HTR-8/SVneo (cell line): ENCODE results near the gene UBAP2L.
A peak's percentile ranks its signal among the peaks of the same experiment; 100 is the strongest.
"Not testable (repeated sequence)": the region's sequence is repeated elsewhere in the genome, so short reads cannot be mapped to it uniquely, and the experiment has no call there.

Experiments
- DNase-seq: peaks from one replicate; pipeline ENCODE4 v3.0.0; 2011; ENCODE audit warnings: low spot score, mixed read lengths; ENCODE audit not compliant: insufficient read length
- FAIRE-seq: peaks from 2 replicates; lab custom pipeline; 2011; peaks lifted over from hg19 to GRCh38; lab: Jason Lieb, UNC

UBAP2L gene

DNA sequence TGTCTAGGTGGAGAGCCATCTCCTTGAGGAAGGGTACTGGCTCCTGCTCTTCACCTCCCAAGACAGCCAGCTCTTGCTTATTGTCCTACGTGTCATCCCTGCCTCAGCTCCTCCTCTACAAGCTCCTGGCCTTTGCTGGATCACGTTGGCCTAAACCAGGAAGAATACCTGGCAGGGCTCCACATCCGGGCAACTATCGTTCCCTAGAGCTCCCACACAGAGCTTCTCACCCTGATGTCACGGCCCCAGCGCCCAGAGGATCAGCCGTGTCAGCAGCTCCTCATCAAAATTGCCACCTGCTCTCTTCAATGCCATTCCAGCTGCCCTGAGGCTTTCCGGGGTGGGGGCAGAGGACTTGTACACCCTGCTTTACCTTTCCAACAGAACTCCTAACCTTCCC, 26.9 kb upstream of the UBAP2L start:
- DNase-seq (no peak), FAIRE-seq (no peak)

- DNase-seq (peak; percentile 53), FAIRE-seq (no peak)
These were observed 21.8 kb upstream of the UBAP2L start for GRCh38 chr1:154198756-154199562.

DNA sequence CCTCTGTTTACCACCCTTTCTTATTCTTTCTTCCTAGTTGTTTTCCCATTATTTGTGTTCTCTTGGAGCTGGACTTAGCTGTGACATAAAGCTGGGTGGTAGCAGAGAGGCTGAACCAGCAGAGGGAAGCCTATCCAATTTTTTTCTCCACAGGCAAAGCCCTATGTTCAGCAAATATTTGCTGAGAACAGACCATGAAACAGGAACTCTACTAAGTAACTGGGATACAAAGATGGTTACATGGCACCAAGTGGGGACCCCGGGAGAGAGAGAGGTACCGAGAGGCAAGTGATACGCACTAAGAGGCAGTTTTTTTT, 21.2 kb upstream of the UBAP2L start:
- DNase-seq (no peak), FAIRE-seq (no peak)

DNA sequence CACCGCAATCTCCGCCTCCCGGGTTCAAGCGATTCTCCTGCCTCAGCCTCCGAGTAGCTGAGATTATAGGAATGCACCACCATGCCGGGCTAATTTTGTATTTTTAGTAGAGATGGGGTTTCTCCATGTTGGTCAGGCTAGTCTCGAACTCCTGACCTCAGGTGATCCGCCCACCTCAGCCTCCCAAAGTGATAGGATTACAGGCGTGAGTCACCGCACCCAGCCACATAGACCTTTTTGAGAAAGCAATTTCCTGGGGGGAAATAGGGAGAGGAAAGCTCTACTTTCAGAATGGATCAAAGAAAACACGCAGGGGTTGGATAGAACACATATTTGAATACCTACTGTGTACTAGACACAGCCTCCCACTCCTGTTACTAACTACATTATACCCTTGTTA, 15.0 kb upstream of the UBAP2L start:
- not testable (repeated sequence) for FAIRE-seq, DNase-seq

GRCh38 chr1:154206196-154206595, 14.6 kb upstream of the UBAP2L start, which contains the start of gene CFAP141:
TSS of gene CFAP141 (minus strand) at chr1:154206333. CDS start at chr1:154206307, 26 bp downstream.
- DNase-seq, result no peak
- no peak for FAIRE-seq

GRCh38 chr1:154207262-154207661, 13.5 kb upstream of the UBAP2L start:
- no peak for FAIRE-seq
- DNase-seq, result no peak

GRCh38 chr1:154208677-154209388, 11.9 kb upstream of the UBAP2L start:
- FAIRE-seq, result no peak
- no peak for DNase-seq

DNA sequence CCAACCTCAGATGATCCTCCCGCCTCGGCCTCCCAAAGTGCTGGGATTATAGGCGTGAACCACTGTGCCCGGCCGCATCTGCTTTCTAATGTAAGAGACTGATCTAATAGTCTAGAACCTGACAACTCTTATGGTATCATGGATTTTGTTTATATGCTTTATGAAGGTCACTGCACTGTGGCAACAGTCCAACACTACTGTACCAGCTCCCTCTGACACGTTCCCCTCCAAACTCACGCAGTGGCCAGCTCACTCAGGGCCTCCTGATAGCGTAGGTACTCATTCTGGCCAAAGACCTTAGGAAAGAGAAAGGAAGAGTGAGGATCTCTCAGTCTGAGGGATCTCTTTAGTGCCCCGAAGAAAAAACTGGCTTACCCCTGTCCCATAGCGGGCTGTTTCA, 8.7 kb upstream of the UBAP2L start:
- FAIRE-seq (no peak), DNase-seq (no peak)

- peak; percentile 26 for DNase-seq
- no peak for FAIRE-seq
These were observed 7.5 kb upstream of the UBAP2L start for GRCh38 chr1:154213274-154213673.

- DNase-seq (no peak), FAIRE-seq (no peak)
These were observed 2.2 kb upstream of the UBAP2L start for GRCh38 chr1:154218545-154218944.

DNA sequence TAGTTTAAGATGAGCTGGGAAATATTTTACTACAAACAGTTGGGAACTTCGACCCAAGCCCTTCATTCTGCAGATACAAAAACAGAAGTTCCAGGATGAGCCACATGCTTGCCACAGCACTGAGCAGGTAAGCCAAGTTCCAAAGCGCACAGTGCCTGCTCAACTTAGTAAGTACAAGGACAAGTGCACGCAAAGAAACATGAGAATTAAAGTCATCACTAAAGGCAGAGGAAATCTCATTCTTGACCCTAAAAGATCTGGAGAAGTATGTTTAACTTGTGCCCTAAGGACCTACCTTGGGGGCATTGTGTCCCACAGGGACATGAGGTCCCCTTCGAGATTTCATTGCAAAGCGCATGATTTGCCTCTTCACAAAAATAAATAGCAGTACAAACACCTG, 1.2 kb upstream of the UBAP2L start:
- DNase-seq, result no peak
- no peak for FAIRE-seq

DNA sequence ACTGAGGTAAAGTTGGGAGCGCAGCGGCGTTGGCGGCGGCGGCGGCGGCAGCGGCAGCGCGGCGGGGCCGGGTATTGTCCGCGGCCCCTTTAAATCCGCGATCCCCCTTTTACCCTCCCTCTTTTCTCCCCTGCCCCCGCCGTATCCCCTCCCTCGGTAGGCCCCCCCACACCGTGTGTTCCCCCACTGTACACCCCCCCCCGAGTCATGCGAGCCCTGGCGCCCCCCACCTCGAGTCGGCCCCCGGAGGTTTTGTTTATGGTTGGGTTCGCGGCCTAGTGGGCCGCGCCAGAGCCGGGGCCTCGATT, 169 bp downstream of the UBAP2L start:
- DNase-seq (no peak), FAIRE-seq (no peak)

- peak; percentile 13 for DNase-seq
These were observed 685 bp downstream of the UBAP2L start for GRCh38 chr1:154221278-154222001.

DNA sequence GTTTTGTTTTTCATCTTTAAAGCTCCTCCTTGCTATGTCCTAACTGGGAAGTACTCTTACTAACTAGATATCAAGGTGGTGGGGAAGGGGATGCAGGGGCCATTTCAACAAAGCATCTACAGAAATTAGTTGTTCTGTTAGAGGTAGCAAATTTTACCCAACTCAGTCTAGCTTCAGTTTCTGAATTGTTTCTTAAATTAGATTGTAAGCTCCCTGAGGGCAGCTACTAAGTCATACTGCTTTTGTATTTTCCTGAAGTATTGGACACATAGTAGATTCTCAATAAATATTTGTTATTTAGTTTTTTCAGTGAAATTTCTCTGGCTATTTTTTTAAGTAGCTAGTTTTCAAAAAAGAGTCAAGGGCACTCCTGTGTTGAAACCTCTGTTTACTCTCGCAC, 1.8 kb downstream of the UBAP2L start:
- DNase-seq (no peak), FAIRE-seq (no peak)

More at GRCh38 chr1:154221278-154222001, 685 bp downstream of the UBAP2L start:
- FAIRE-seq, result no peak

- no peak for FAIRE-seq
- DNase-seq, result no peak
These were observed 2.2 kb downstream of the UBAP2L start for GRCh38 chr1:154222918-154223317.

- DNase-seq (no peak), FAIRE-seq (no peak)
These were observed 2.9 kb downstream of the UBAP2L start for GRCh38 chr1:154223621-154224020.

DNA sequence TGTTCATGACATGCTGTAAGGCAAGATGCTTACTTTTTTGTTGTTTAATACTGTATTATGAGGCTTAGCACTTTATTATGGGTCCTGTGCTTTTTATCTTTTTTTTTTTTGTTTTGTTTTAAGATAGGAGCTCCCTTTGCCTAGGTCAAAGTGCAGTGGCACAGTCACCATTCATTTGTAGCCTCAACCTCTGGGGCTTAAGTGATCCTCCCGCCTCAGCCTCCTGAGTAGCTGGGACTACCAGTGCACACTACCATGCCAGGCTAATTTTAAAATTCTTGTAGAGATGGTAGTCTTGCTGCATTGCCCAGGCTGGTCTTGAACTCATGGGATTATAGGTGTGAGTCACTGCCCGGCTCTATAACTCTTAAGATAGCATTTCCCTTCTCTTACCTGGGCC, 4.6 kb downstream of the UBAP2L start:
- no peak for DNase-seq
- no peak for FAIRE-seq

GRCh38 chr1:154231112-154231511, 10.4 kb downstream of the UBAP2L start:
- DNase-seq, FAIRE-seq: not testable (repeated sequence)

- not testable (repeated sequence) for DNase-seq
These were observed 12.4 kb downstream of the UBAP2L start for GRCh38 chr1:154233127-154233526.

GRCh38 chr1:154236855-154237254, 16.1 kb downstream of the UBAP2L start:
- FAIRE-seq (no peak), DNase-seq (no peak)

More at GRCh38 chr1:154233127-154233526, 12.4 kb downstream of the UBAP2L start:
- FAIRE-seq, result not testable (repeated sequence)

DNA sequence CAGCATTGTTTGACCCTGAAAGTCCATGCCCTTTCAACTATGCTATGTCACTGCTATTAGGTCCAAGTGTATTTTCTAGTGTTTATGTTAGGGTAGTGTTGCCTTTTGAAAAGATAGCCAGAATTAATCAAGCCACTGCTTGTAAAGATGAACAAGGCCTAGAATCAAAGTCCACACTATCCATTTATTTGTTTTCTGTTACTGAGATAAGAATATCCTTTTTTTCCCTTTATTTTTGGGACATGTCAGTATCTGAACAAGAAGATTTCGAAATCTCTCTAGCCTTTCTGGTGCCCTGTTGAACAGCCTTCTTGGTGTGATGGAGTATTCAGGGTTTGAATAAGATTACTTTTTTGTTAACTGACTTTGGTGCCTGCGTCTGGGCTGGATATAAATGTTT, 16.7 kb downstream of the UBAP2L start:
- no peak for FAIRE-seq
- no peak for DNase-seq
